GM20000 (cell line): ENCODE results near the gene LYRM2.

Experiments used
- DNase-seq: peaks from one replicate; pipeline ENCODE4 v3.0.0; 2012; ENCODE audit warnings: low spot score
- CTCF ChIP-seq: IDR thresholded peaks from 2 replicates; pipeline ENCODE4 v1.5.1; 2012; ENCODE audit warnings: mild to moderate bottlenecking, control low read depth; ENCODE audit errors: extremely low read depth, missing control alignments

LYRM2 gene

GRCh38 chr6:89566930-89567629 lies 71.5 kb downstream of the LYRM2 start:
- no peak for DNase-seq
- TF ChIP-seq CTCF = no peak

GRCh38 chr6:89566008-89566800 lies 72.3 kb downstream of the LYRM2 start:
- no peak for TF ChIP-seq CTCF
- no peak for DNase-seq

- DNase-seq = no peak
- no peak for TF ChIP-seq CTCF
These were observed 73.7 kb downstream of the LYRM2 start for GRCh38 chr6:89564752-89565427.

- no peak for TF ChIP-seq CTCF
- no peak for DNase-seq
These were observed 74.7 kb downstream of the LYRM2 start for GRCh38 chr6:89563866-89564265.

GRCh38 chr6:89562093-89562973 lies 76.2 kb downstream of the LYRM2 start:
- DNase-seq = no peak
- TF ChIP-seq CTCF = no peak

- DNase-seq = no peak
These were observed 79.1 kb downstream of the LYRM2 start for GRCh38 chr6:89559487-89559886.

More at GRCh38 chr6:89559487-89559886, 79.1 kb downstream of the LYRM2 start:
- TF ChIP-seq CTCF = no peak
